Lower leg skin (tissue), 4 donors: ENCODE data around the gene SEC24C. TPM values are rescaled to one million over a fixed set of nuclear protein-coding genes. Genes with fewer than 3 reads are reported as not detected.
"Not testable (repeated sequence)": the region's sequence is repeated elsewhere in the genome, so short reads cannot be mapped to it uniquely, and the experiment has no call there.

ENCODE experiments used
- DNase-seq, 2 donors: peaks; one replicate each; pipeline ENCODE4 v3.0.0-alpha.2; 2019; ENCODE audit warnings: low spot score in 2 of 2
- H3K4me3 ChIP-seq: fragments of 200-600 bp; sonication (generic); 2 replicates; pipeline ENCODE4 v1.5.1; 2017; ENCODE audit warnings: mild to moderate bottlenecking, low read depth; ENCODE audit not compliant: poor library complexity, severe bottlenecking
- CTCF ChIP-seq, 3 donors: fragments of 450-650 bp; IDR thresholded peaks; one replicate each; pipeline ENCODE4 v1.5.1; 2016; ENCODE audit warnings: antibody characterized with exemption in 3 of 3, mild to moderate bottlenecking in 3 of 3, moderate library complexity in 2 of 3
- POLR2A ChIP-seq, 2 donors: fragments of 450-650 bp; IDR thresholded peaks; one replicate each; pipeline ENCODE4 v1.6.1; 2016 to 2017; ENCODE audit warnings: antibody characterized with exemption in 2 of 2, mild to moderate bottlenecking in 1 of 2, moderate library complexity in 1 of 2
- WGBS, 2 donors: methylation state at CpG; one replicate each; pipeline ENCODE4 v1.1.5; 2018; 5-methylcytosine and 5-hydroxymethylcytosine counted together
- intact Hi-C: fragments of 100-400 bp; cut with DNase I; formaldehyde crosslinking; loops from one replicate; pipeline ENCODE4 v1.15.0; 2023; ENCODE audit warnings: low total_unique reads
- total RNA-seq, 4 donors: library from RNA; depleted of rRNA; stranded (reverse); fragments of >200 nt; gene quantifications; one replicate each; pipeline ENCODE4 v1.1.0, GENCODE V29; 2016

SEC24C gene
- total RNA-seq, 4 donors from 2014 or later, result 45.5 to 60.3 (median 58.1) TPM

GRCh38 chr10:73715179-73716156 is 28.7 kb upstream of the SEC24C start:
- H3K4me3 ChIP-seq, DNase-seq, intact Hi-C loops: not testable (repeated sequence)
- WGBS, 2 donors, result 93 to 95% methylated on average over 17 of the region's 17 CpGs

DNA sequence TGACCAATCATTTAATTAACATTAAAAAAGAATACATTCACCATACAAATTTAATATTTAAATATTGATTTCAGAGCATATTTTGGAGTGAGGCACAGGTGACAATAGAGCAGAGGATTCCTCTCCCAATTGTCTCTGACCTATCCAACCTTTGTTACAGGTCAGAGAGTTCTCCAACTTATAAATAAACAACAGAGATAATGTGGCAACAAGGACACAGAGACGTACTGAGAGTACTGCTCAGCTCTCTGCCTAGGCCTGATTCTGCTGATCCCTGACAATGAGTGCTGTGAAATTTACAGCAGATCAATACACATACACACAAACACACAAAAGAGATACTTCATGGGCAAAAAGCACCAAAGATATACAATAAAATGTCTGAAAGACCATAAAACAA is 27.9 kb upstream of the SEC24C start:
- intact Hi-C loops, result no loop called here
- no peak for DNase-seq
- H3K4me3 ChIP-seq, result no peak overlapping the region
- WGBS, 2 donors, result 71 to 81% methylated on average over 1 of the region's 1 CpG
- TF ChIP-seq CTCF (IDR thresholded peaks at IDR 0.05) (no peak), POLR2A (IDR thresholded peaks at IDR 0.05) (no peak)

DNA sequence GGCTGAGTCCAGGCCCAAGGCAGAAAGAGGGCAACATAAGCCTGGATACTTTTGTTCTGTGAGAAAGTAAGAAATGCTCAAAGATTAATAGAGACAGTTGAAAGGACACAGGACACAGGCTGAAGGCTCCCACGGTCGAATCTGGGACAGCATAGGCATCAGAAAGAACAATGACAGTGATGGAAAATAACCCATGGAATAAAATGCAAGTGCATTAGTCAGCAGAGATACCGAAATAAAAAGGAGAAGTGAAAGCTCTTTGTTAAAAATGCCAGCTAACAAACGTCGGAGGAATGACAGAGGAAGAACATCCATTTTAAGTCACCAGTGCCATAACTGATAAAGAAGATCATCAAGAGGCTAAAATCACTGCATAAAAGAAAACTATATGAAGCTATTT is 26.6 kb upstream of the SEC24C start:
- intact Hi-C loops, result no loop called here
- DNase-seq, result no peak
- no peak overlapping the region for H3K4me3 ChIP-seq
- TF ChIP-seq CTCF (IDR thresholded peaks at IDR 0.05) (no peak), POLR2A (IDR thresholded peaks at IDR 0.05) (no peak)
- WGBS, 2 donors, result 75 to 84% methylated on average over 5 of the region's 5 CpGs

DNA sequence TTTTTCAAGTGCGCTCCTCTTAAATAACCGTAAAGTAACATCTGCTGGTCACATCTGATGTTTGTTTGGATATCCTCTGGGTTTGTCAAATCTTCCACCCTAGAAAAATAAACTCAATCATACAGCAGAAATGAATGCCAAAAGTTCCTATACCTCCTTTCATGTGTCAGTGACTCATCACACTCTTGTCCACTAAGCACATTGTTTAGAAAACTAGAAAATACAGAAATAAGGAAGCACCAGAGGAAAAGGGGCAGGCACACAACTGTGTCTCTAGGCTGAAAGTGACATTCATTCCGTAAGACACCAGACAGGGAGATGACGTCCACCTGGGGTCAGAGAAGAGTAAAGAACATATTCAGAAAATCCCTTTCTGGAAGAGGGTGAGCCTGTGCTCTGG is 23.6 kb upstream of the SEC24C start:
- intact Hi-C loops, H3K4me3 ChIP-seq, DNase-seq: not testable (repeated sequence)
- WGBS, 2 donors, result 78 to 89% methylated on average over 4 of the region's 4 CpGs

DNA sequence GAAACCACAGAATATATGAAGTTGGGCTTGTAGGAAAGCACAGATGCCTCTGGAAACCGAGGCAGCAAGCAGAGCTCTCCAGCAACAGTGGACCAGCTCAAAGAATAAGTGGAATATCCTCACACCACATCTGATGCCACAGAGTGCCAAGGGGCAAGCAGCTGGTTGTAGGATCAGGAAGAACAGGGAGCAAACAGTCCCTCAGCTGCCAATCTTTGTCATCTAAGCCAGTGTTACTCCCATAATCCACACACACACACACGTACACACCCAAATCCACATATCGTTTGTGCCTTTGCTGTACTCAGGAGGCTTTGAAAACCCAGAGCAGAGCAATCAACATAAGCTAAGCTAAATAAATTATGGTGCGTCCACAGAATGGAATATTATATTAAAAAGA is 20.7 kb upstream of the SEC24C start:
- 89% methylated on average over 4 of the region's 4 CpGs for WGBS, 2 donors
- no peak for DNase-seq
- intact Hi-C loops, result no loop called here
- H3K4me3 ChIP-seq, result no peak overlapping the region
- no peak for TF ChIP-seq CTCF (IDR thresholded peaks at IDR 0.05)
- TF ChIP-seq POLR2A (IDR thresholded peaks at IDR 0.05), result no peak

GRCh38 chr10:73729781-73730152 is 14.4 kb upstream of the SEC24C start:
- DNase-seq, intact Hi-C loops: not testable (repeated sequence)
- WGBS, 2 donors, result 0% methylated on average over 9 of the region's 9 CpGs
- H3K4me3 ChIP-seq, result peak overlapping the region; percentile 69

- no peak for TF ChIP-seq CTCF (IDR thresholded peaks at IDR 0.05)
- TF ChIP-seq POLR2A (IDR thresholded peaks at IDR 0.05), result no peak
- intact Hi-C loops, result no loop called here
- DNase-seq, result peak; percentile 86 to 98
- peak overlapping the region; percentile 69 for H3K4me3 ChIP-seq
- WGBS, 2 donors, result 0% methylated on average over 55 to 56 of the region's 58 CpGs
Measured at GRCh38 chr10:73730153-73730906, 13.8 kb upstream of the SEC24C start.
